OCI-LY1 (cell line): ENCODE measurements around the gene CDK13.

Source experiments
- CTCF ChIP-seq: fragments of 200-600 bp; sonication (generic), shearing (Covaris generic); IDR thresholded peaks from 2 replicates; pipeline ENCODE4 v1.5.1; 2017; ENCODE audit warnings: mild to moderate bottlenecking, antibody characterized with exemption, low read length, moderate library complexity, mixed read lengths
- EZH2 ChIP-seq: fragments of 200-600 bp; sonication (generic), shearing (Covaris generic); IDR thresholded peaks from 2 replicates; pipeline ENCODE4 v1.8.0; 2017; ENCODE audit warnings: borderline replicate concordance, mixed run types, mild to moderate bottlenecking, antibody characterized with exemption, low read length, moderate library complexity, mixed read lengths

- TF ChIP-seq EZH2, result no peak
- TF ChIP-seq CTCF, result no peak
Measured at GRCh38 chr7:40135317-40135610, 185.2 kb downstream of the CDK13 start.
